ENCODE results near the gene RAB34.
A peak's percentile ranks its signal among the peaks of the same experiment; 100 is the strongest.

Gene RAB34

GRCh38 chr17:28755486-28755885 is 37.8 kb upstream of the RAB34 start:
- Histone ChIP-seq H3K4me3 (ENCODE audit: low read depth in 1 of 5, low read length in 5 of 5) (no peak overlapping the region), H3K36me3 (ENCODE audit: control insufficient read depth in 5 of 5, insufficient read depth in 5 of 5, low read length in 5 of 5) (peaks cover 0 to 34% (median 24%) of the 10 kb centered on the region in 5 donors), H3K9me3 (ENCODE audit: control insufficient read depth in 5 of 5, low read length in 5 of 5) (no peaks in the 10 kb centered on the region), H3K9ac (ENCODE audit: low read length in 5 of 5) (no peak overlapping the region), H3K27me3 (ENCODE audit: control insufficient read depth in 5 of 5, insufficient read depth in 4 of 5, low read length in 5 of 5) (no peaks in the 10 kb centered on the region), H3K27ac (ENCODE audit: low read depth, low read length) (no peak overlapping the region), H3K4me1 (ENCODE audit: control insufficient read depth in 5 of 5, insufficient read depth in 5 of 5, low read length in 5 of 5) (peaks cover 0 to 3% (median 0%) of the 10 kb centered on the region in 5 donors)

GRCh38 chr17:28751600-28752366 is 34.1 kb upstream of the RAB34 start:
- Histone ChIP-seq H3K4me1 (ENCODE audit: control insufficient read depth in 5 of 5, insufficient read depth in 5 of 5, low read length in 5 of 5) (peaks cover 0 to 13% (median 3%) of the 10 kb centered on the region in 5 donors), H3K9ac (ENCODE audit: low read length in 5 of 5) (no peak overlapping the region), H3K27me3 (ENCODE audit: control insufficient read depth in 5 of 5, insufficient read depth in 4 of 5, low read length in 5 of 5) (no peaks in the 10 kb centered on the region), H3K9me3 (ENCODE audit: control insufficient read depth in 5 of 5, low read length in 5 of 5) (no peaks in the 10 kb centered on the region), H3K36me3 (ENCODE audit: control insufficient read depth in 5 of 5, insufficient read depth in 5 of 5, low read length in 5 of 5) (peaks cover 0 to 25% (median 19%) of the 10 kb centered on the region in 5 donors), H3K27ac (ENCODE audit: low read depth, low read length) (no peak overlapping the region), H3K4me3 (ENCODE audit: low read depth in 1 of 5, low read length in 5 of 5) (no peak overlapping the region)

GRCh38 chr17:28750178-28751047 is 32.7 kb upstream of the RAB34 start:
- H3K4me1 ChIP-seq (ENCODE audit: control insufficient read depth in 5 of 5, insufficient read depth in 5 of 5, low read length in 5 of 5) = peaks cover 0 to 24% (median 16%) of the 10 kb centered on the region in 5 donors
- H3K9me3 ChIP-seq (ENCODE audit: control insufficient read depth in 5 of 5, low read length in 5 of 5) = no peaks in the 10 kb centered on the region
- H3K36me3 ChIP-seq (ENCODE audit: control insufficient read depth in 5 of 5, insufficient read depth in 5 of 5, low read length in 5 of 5) = peaks cover 0 to 20% (median 19%) of the 10 kb centered on the region in 5 donors
- H3K4me3 ChIP-seq (ENCODE audit: low read depth in 1 of 5, low read length in 5 of 5) = no peak overlapping the region
- peak overlapping the region in 1 of 5 donors; percentile 9 for H3K9ac ChIP-seq (ENCODE audit: low read length in 5 of 5)
- no peaks in the 10 kb centered on the region for H3K27me3 ChIP-seq (ENCODE audit: control insufficient read depth in 5 of 5, insufficient read depth in 4 of 5, low read length in 5 of 5)
- no peak overlapping the region for H3K27ac ChIP-seq (ENCODE audit: low read depth, low read length)

DNA sequence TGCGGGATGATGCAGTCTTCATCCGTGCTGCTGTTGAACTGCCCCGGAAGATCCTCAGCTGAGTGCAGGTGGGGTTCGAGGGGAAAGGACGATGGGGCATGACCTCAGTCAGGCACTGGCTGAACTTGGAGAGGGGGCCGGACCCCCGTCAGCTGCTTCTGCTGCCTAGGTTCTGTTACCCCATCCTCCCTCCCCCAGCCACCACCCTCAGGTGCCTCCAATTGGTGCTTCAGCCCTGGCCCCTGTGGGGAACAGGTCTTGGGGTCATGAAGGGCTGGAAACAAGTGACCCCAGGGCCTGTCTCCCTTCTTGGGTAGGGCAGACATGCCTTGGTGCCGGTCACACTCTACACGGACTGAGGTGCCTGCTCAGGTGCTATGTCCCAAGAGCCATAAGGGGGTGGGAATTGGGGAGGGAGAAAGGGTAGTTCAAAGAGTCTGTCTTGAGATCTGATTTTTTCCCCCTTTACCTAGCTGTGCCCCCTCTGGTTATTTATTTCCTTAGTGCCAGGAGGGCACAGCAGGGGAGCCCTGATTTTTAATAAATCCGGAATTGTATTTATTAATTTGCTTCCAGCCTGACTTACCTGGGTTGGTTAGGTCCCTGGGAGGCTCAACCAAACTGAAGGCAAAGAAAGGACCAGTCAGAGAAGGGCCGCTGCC is 32.0 kb upstream of the RAB34 start:
- Histone ChIP-seq H3K4me1 (ENCODE audit: control insufficient read depth in 5 of 5, insufficient read depth in 5 of 5, low read length in 5 of 5) (peaks cover 0 to 31% (median 24%) of the 10 kb centered on the region in 5 donors), H3K27ac (ENCODE audit: low read depth, low read length) (no peak overlapping the region), H3K9me3 (ENCODE audit: control insufficient read depth in 5 of 5, low read length in 5 of 5) (no peaks in the 10 kb centered on the region), H3K9ac (ENCODE audit: low read length in 5 of 5) (no peak overlapping the region), H3K4me3 (ENCODE audit: low read depth in 1 of 5, low read length in 5 of 5) (no peak overlapping the region), H3K27me3 (ENCODE audit: control insufficient read depth in 5 of 5, insufficient read depth in 4 of 5, low read length in 5 of 5) (no peaks in the 10 kb centered on the region), H3K36me3 (ENCODE audit: control insufficient read depth in 5 of 5, insufficient read depth in 5 of 5, low read length in 5 of 5) (peaks cover 0 to 20% (median 19%) of the 10 kb centered on the region in 5 donors)

DNA sequence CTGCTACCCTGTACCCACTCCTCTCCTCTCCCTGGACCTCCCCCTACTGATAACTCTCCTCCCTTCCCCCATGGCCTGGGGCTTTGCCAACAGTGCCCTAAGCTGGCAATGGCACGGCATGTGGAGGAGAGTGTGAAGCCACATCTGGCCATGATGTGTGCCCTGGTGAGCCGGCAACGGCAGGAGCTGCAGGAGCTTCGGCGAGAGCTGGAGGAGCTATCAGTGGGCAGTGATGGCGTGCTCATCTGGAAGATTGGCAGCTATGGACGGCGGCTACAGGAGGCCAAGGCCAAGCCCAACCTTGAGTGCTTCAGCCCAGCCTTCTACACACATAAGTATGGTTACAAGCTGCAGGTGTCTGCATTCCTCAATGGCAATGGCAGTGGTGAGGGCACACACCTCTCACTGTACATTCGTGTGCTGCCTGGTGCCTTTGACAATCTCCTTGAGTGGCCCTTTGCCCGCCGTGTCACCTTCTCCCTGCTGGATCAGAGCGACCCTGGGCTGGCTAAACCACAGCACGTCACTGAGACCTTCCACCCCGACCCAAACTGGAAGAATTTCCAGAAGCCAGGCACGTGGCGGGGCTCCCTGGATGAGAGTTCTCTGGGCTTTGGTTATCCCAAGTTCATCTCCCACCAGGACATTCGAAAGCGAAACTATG is 31.3 kb upstream of the RAB34 start:
- H3K4me3 ChIP-seq (ENCODE audit: low read depth in 1 of 5, low read length in 5 of 5) = no peak overlapping the region
- no peak overlapping the region for H3K27ac ChIP-seq (ENCODE audit: low read depth, low read length)
- no peaks in the 10 kb centered on the region for H3K27me3 ChIP-seq (ENCODE audit: control insufficient read depth in 5 of 5, insufficient read depth in 4 of 5, low read length in 5 of 5)
- H3K4me1 ChIP-seq (ENCODE audit: control insufficient read depth in 5 of 5, insufficient read depth in 5 of 5, low read length in 5 of 5) = peaks cover 0 to 35% (median 29%) of the 10 kb centered on the region in 5 donors
- H3K36me3 ChIP-seq (ENCODE audit: control insufficient read depth in 5 of 5, insufficient read depth in 5 of 5, low read length in 5 of 5) = peaks cover 0 to 20% (median 19%) of the 10 kb centered on the region in 5 donors
- no peak overlapping the region for H3K9ac ChIP-seq (ENCODE audit: low read length in 5 of 5)
- H3K9me3 ChIP-seq (ENCODE audit: control insufficient read depth in 5 of 5, low read length in 5 of 5) = no peaks in the 10 kb centered on the region

GRCh38 chr17:28747801-28748750 is 30.4 kb upstream of the RAB34 start:
- H3K36me3 ChIP-seq (ENCODE audit: control insufficient read depth in 5 of 5, insufficient read depth in 5 of 5, low read length in 5 of 5) = peaks cover 0 to 20% (median 19%) of the 10 kb centered on the region in 5 donors
- no peaks in the 10 kb centered on the region for H3K27me3 ChIP-seq (ENCODE audit: control insufficient read depth in 5 of 5, insufficient read depth in 4 of 5, low read length in 5 of 5)
- peaks cover 0 to 40% (median 33%) of the 10 kb centered on the region in 5 donors for H3K4me1 ChIP-seq (ENCODE audit: control insufficient read depth in 5 of 5, insufficient read depth in 5 of 5, low read length in 5 of 5)
- no peak overlapping the region for H3K4me3 ChIP-seq (ENCODE audit: low read depth in 1 of 5, low read length in 5 of 5)
- H3K9ac ChIP-seq (ENCODE audit: low read length in 5 of 5) = no peak overlapping the region
- no peak overlapping the region for H3K27ac ChIP-seq (ENCODE audit: low read depth, low read length)
- H3K9me3 ChIP-seq (ENCODE audit: control insufficient read depth in 5 of 5, low read length in 5 of 5) = no peaks in the 10 kb centered on the region

DNA sequence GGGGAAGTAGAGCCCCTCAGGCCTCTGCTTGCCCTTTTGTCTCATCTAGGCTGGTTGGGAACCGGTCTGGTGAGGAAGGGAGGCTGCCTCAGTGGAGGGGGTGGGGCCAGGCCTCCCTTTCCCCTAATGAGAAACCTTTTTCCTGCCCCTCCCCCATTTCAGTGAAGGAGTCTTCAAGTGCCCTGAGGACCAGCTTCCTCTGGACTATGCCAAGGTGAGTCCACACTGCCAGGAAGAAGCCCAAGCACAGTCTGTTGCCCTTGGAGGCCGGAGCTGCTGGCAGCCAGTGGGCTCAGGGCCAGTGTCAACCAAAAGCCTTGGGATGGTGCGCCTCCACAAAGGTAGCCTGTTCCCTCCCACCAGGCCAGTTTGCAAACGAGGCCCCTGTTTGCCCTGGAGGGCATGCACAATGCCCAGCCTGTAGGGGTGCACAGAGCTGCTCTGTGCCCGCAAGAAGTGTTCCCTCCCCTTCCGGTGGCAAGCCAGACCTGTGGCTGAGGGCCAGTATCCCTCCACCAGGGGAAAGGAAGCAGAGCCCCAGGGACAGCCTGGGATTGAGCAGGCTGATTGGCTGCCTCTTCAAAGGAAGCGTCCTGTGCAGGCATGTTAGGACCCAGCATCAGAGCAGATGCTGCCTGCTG is 29.5 kb upstream of the RAB34 start:
- no peak overlapping the region for H3K4me3 ChIP-seq (ENCODE audit: low read depth in 1 of 5, low read length in 5 of 5)
- no peaks in the 10 kb centered on the region for H3K9me3 ChIP-seq (ENCODE audit: control insufficient read depth in 5 of 5, low read length in 5 of 5)
- H3K9ac ChIP-seq (ENCODE audit: low read length in 5 of 5) = no peak overlapping the region
- H3K36me3 ChIP-seq (ENCODE audit: control insufficient read depth in 5 of 5, insufficient read depth in 5 of 5, low read length in 5 of 5) = peaks cover 0 to 20% (median 19%) of the 10 kb centered on the region in 5 donors
- peaks cover 0 to 43% (median 37%) of the 10 kb centered on the region in 5 donors for H3K4me1 ChIP-seq (ENCODE audit: control insufficient read depth in 5 of 5, insufficient read depth in 5 of 5, low read length in 5 of 5)
- H3K27me3 ChIP-seq (ENCODE audit: control insufficient read depth in 5 of 5, insufficient read depth in 4 of 5, low read length in 5 of 5) = no peaks in the 10 kb centered on the region
- H3K27ac ChIP-seq (ENCODE audit: low read depth, low read length) = no peak overlapping the region

DNA sequence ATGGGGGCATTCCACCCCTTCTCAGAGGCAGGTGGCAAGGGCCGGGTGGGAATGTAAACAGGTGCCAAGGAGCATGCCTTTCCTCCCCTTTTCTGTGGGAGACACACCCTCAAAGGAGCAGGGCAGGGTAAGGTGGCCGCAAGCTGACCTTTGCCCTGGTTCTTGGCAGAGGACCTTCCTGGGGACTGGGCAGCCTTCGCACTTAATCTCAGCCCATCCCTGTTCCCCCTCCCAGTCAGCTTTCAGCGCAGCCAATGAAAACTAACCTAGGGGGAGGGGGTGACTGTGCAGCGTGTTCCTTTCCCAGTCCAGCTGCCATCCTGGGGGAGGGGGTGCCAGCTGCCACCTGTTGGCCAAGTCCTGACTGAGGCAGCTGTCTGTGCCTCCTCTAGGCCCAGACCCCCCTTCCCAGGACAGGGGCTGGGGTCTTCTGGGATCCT is 29.0 kb upstream of the RAB34 start:
- peaks cover 0 to 20% (median 19%) of the 10 kb centered on the region in 5 donors for H3K36me3 ChIP-seq (ENCODE audit: control insufficient read depth in 5 of 5, insufficient read depth in 5 of 5, low read length in 5 of 5)
- no peak overlapping the region for H3K27ac ChIP-seq (ENCODE audit: low read depth, low read length)
- H3K9me3 ChIP-seq (ENCODE audit: control insufficient read depth in 5 of 5, low read length in 5 of 5) = no peaks in the 10 kb centered on the region
- H3K27me3 ChIP-seq (ENCODE audit: control insufficient read depth in 5 of 5, insufficient read depth in 4 of 5, low read length in 5 of 5) = no peaks in the 10 kb centered on the region
- H3K4me3 ChIP-seq (ENCODE audit: low read depth in 1 of 5, low read length in 5 of 5) = no peak overlapping the region
- peaks cover 0 to 44% (median 42%) of the 10 kb centered on the region in 5 donors for H3K4me1 ChIP-seq (ENCODE audit: control insufficient read depth in 5 of 5, insufficient read depth in 5 of 5, low read length in 5 of 5)
- H3K9ac ChIP-seq (ENCODE audit: low read length in 5 of 5) = no peak overlapping the region
